Epithelial cell of proximal tubule (primary cell): ENCODE data around the gene ABLIM2. TPM values are rescaled to one million over a fixed set of nuclear protein-coding genes. Genes with fewer than 3 reads are reported as not detected.

Experiments used
- DNase-seq: peaks from one replicate; pipeline ENCODE4 v3.0.0-alpha.2; 2011; ENCODE audit warnings: low read depth
- H3K4me3 ChIP-seq: 2 replicates; pipeline ENCODE4 v1.5.1; 2011; ENCODE audit warnings: low read depth, mild to moderate bottlenecking, low read length
- total RNA-seq: library from RNA; depleted of rRNA; stranded (reverse); fragments of >200 nt; gene quantifications from 2 replicates; pipeline ENCODE4 v1.2.3, GENCODE V29; 2015
- TF ChIP-seq, protein P1 (sequence below): conservative IDR thresholded peaks from 2 replicates; pipeline ENCODE4 v1.5.1; 2012; ENCODE audit warnings: low read depth, mild to moderate bottlenecking, low read length

ABLIM2 gene
- total RNA-seq, 1 donor from 2014 or later = 1.0 TPM

GRCh38 chr4:8061145-8061544, 97.5 kb downstream of the ABLIM2 start:
- no peak overlapping the region for H3K4me3 ChIP-seq
- TF ChIP-seq, protein P1, sequence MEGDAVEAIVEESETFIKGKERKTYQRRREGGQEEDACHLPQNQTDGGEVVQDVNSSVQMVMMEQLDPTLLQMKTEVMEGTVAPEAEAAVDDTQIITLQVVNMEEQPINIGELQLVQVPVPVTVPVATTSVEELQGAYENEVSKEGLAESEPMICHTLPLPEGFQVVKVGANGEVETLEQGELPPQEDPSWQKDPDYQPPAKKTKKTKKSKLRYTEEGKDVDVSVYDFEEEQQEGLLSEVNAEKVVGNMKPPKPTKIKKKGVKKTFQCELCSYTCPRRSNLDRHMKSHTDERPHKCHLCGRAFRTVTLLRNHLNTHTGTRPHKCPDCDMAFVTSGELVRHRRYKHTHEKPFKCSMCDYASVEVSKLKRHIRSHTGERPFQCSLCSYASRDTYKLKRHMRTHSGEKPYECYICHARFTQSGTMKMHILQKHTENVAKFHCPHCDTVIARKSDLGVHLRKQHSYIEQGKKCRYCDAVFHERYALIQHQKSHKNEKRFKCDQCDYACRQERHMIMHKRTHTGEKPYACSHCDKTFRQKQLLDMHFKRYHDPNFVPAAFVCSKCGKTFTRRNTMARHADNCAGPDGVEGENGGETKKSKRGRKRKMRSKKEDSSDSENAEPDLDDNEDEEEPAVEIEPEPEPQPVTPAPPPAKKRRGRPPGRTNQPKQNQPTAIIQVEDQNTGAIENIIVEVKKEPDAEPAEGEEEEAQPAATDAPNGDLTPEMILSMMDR = no peak
- DNase-seq = no peak

DNA sequence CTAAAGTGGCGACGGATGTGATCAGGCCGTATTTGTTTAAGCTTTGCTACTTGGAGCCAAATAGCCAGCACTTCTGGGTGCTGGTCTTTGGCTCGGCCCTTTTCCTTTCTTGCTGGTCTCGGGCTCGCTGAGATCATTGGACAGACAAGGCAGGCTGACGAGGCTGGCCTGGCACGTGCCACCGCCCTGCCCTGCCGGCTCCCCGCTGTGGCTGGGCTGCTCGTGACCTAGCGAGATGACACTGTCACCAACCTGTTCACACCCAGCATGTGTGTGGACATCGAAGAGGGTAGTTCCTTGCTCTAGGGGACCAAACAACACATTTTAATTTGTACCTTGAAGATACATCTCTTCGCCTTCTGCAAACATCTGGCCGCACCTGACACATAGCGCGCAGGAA, 98.0 kb downstream of the ABLIM2 start:
- DNase-seq = no peak
- no peak overlapping the region for H3K4me3 ChIP-seq
- TF ChIP-seq, protein P1 = no peak

GRCh38 chr4:8058031-8058479, 100.6 kb downstream of the ABLIM2 start:
- TF ChIP-seq, protein P1 = no peak
- no peak overlapping the region for H3K4me3 ChIP-seq

DNA sequence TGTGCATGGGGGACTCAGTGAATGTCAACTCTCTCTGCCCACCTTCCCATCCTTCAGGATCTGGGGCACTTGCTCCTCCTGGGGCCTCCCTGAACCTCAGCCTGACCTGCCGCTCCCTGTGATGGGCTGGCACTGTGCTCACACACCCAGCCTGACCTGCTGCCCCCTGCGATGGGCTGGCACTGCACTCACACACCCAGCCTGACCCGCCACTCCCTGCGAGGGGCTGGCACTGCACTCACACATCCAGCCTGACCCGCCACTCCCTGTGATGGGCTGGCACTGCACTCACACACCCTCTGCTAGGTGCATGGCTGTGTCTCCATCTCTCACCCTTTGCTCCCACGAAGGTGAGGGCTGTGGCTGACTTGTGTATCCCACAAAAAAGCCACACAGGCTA, 103.4 kb downstream of the ABLIM2 start:
- no peak overlapping the region for H3K4me3 ChIP-seq
- DNase-seq = no peak
- TF ChIP-seq, protein P1 = no peak

More at GRCh38 chr4:8058031-8058479, 100.6 kb downstream of the ABLIM2 start:
- no peak for DNase-seq

DNA sequence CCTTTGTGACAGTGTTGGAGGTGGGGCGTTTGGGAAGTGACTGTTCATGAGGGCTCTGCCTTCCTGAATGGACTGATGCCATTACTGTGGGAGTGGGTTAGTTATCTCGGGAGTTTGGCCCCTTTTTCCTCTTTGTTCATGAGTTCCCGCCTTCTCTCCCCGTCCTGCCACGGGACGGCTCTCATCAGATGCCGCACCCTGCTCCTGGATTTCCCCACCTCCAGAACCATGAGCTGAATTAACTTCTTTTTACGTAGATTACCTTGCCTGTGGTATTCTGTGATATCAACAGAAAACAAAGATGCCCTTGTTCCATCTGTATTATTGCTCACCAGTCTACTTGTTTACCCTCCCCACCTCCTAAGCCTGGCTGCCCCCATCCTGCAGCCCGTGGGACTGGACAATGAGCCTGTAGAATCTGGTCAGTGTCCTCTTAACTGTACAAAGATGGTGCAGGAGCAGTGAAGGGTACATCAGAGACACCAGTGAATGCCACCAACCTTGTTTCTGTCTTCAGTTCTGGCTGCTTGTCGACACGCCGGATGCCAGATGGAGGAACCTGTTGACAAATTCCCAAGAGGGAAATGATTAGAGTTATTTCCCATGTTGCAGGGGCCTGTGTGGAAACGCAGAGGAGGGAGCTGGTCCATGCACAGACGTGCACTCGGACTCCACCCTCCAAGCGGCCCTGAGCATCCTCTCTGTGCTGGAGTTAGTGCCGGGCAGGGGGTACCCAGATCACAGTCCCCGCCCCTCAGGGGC, 104.7 kb downstream of the ABLIM2 start:
- TF ChIP-seq, protein P1 = no peak
- H3K4me3 ChIP-seq = no peak overlapping the region
- no peak for DNase-seq

DNA sequence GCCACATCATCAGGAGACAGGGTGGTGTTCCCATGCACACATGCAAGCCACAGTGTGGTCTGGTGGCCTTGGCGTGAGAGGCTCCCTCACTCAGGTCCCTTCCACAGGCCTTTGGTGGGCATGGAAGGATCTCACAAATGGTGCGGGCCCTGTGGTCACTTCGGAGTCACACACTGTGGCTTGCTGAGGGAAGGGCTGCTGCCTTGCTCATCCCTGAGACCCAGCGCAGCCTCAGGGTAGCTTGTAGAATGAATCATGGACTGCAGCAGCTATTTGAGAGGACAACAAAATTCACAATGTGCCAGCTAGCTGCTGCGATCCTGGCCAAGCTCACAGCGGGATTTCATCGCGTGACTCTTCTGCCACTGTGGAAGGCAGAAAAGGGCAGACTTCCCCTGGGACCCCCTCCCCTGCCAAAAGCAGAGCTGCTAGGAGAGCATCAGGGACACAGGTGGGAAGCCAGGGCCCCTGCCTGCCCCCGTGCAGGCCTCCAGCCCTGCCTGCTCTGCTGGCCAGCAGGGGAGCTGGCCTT, 106.4 kb downstream of the ABLIM2 start:
- no peak for DNase-seq
- no peak overlapping the region for H3K4me3 ChIP-seq
- TF ChIP-seq, protein P1 = no peak
